Right renal pelvis (tissue), 4 donors: ENCODE results near the gene SLC35B3. TPM values are rescaled to one million over a fixed set of nuclear protein-coding genes. Genes with fewer than 3 reads are reported as not detected.
"Not testable (repeated sequence)": the region's sequence is repeated elsewhere in the genome, so short reads cannot be mapped to it uniquely, and the experiment has no call there.

Experiments
- DNase-seq, 4 donors: peaks; one replicate each; pipeline ENCODE4 v3.0.0-alpha.2; 2013; ENCODE audit warnings: low read depth in 4 of 4, low spot score in 3 of 4, missing footprints in 1 of 4
- polyA plus RNA-seq, 4 donors: library from polyadenylated mRNA; unstranded; fragments of 120-200 nt; gene quantifications; one replicate each; pipeline ENCODE4 v1.2.1, GENCODE V29; 2013; ENCODE audit not compliant: insufficient read length in 4 of 4

The SLC35B3 gene
- polyA plus RNA-seq: 10 to 100 TPM; 30.0 to 43.3 (median 38.0) TPM

- DNase-seq: peak; percentile 89 to 95 (median 90)
Observed at GRCh38 chr6:8435093-8435844, at the start of gene SLC35B3. Gene SLC35B3 (minus strand): TSS chr6:8435545.

- no peak for DNase-seq
Observed at GRCh38 chr6:8483650-8484049, 48.3 kb upstream of the SLC35B3 start.

DNA sequence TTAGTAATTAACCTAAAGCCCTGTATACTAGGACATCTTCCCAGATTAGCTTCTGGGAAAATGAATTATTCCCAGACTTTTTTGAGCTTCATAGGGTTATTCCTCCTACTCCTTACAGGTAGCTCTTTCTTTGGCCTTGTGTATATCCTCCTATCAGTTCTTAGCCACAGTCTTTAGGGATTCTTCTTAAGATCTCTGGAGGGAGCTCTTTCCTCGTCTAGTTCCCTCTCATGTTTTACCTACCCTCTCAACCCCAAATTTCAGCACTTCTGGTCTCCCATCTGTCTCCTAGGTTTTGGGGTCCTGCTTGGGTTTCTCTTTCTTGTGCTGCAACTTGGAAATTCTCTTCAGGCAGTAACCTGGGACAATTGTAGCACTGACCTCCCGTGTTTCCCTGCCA is 46.4 kb upstream of the SLC35B3 start:
- no peak for DNase-seq

- DNase-seq: no peak
Observed at GRCh38 chr6:8478418-8478817, 43.1 kb upstream of the SLC35B3 start.

DNA sequence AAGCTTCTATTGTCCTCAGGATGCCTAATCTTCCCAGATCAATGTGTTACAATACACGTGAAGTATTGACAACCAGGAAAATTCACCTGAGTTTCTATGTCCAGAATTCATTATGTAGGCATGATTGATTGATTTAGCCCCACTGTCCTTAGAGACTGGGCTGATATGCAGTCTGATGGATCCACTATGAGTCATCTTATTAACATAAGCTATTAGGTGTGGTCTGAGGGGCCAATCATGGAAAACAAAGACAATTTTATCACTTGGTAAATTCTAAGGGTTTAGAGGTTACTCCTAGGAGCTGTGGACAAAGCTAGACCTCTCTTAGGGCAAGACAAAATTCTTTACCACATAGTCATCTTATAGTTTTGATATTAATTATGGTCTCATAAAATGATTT is 41.3 kb upstream of the SLC35B3 start:
- no peak for DNase-seq

- no peak for DNase-seq
Observed at GRCh38 chr6:8468552-8469356, 33.4 kb upstream of the SLC35B3 start.

GRCh38 chr6:8462694-8463093 is 27.3 kb upstream of the SLC35B3 start:
- DNase-seq: no peak

DNA sequence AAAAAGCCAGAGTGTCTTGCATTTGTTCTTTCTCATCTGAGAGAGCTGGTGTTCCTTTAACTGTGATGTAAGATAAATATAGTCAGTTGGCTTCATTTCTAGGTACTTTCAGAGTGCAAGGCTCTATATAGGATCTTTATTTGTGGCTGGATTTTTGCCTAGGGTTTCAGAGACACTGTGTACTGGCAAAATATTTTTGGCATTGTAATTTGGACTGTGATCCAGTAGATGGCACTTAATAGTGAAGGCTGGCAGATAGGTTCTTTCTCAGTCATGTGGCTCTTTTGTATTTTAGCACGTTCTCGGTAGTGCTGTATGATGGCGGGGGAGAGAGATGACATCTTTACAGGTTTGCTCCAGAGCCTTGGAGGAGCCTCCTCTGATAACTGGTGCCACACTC is 26.8 kb upstream of the SLC35B3 start:
- no peak for DNase-seq

- DNase-seq: no peak
Observed at GRCh38 chr6:8446391-8446790, 11.0 kb upstream of the SLC35B3 start.

DNA sequence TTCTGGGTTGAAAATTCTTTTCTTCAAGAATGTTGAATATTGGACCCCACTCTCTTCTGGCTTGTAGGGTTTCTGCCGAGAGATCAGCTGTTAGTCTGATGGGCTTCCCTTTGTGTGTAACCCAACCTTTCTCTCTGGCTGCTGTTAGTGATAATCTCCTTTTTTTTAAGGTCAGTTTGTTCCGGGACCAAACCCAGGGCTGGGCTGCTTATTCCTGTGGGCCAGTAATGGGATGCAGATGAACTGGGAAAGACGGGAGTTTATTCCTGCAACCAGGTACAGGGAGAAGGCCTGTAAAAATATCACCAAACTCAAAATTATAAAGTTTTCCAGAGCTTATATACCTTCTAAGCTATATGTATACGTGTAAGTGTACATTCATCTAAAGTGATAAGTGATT is 10.6 kb upstream of the SLC35B3 start:
- not testable (repeated sequence) for DNase-seq

DNA sequence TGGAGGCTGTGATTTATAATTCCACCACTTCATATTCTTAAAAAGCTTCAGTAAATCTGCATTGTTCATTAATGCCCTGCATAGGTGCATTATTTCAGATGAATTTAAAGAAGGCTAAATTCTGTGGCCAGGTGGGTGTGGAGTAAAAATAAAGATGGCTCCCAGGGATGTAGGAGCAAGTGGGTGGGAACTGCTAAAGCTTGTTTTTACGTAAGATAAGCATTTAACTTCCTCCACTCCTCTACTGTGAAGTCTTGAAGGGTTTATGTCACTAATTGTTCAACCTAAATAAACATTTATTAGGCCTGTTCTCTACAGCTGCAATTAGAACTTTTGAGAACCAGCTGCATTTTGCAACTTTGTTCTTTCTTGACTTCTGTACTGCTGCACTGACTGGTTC is 6.8 kb upstream of the SLC35B3 start:
- no peak for DNase-seq

DNA sequence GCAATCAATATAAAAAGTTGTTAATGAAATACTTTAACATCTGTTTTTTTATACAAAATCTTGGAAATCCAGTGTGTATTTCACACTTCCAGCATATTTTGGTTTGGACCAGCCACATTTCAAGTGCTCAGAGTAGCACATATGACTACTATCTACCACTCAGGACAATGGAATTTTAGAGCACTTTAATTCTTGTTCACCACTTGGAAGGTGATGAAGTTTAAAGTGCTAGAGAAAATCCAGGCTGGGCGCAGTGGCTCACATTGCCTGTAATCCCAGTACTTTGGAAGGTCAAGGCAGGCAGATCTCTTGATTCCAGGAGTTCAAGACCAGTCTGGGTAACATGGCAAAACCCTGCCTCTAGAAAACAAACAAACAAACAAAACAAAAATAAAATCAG is 6.1 kb upstream of the SLC35B3 start:
- DNase-seq: no peak

DNA sequence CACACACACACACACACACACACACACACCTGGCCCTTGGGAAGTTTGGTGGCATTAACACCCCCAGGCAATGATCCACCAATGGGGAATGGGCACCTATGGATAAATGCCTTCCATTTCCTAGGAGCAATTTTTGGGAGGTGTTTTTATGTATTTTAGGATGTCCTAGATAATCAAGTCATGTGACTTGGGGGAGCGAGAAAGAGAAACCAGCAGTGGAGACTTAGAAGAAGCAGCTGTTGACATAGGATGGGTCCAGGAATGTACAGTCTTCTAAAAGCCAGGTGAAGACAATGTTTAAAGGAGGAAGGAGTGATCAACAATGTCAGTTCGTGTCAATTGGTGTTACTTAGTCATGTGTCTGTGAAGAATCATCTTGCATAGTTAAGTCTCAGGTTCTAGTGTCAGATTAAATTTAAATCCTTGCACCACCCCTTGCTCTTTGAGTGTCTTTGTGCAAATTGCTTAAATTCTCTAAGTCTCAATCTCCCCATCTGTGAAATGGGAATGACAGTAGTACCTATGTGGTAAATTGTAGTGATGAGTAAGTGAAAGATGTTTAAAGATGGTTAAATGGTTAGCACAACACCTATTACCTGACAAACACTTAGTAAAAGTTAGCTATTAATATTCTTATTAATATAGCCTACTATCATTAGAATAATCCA is 4.4 kb upstream of the SLC35B3 start:
- DNase-seq: no peak

DNA sequence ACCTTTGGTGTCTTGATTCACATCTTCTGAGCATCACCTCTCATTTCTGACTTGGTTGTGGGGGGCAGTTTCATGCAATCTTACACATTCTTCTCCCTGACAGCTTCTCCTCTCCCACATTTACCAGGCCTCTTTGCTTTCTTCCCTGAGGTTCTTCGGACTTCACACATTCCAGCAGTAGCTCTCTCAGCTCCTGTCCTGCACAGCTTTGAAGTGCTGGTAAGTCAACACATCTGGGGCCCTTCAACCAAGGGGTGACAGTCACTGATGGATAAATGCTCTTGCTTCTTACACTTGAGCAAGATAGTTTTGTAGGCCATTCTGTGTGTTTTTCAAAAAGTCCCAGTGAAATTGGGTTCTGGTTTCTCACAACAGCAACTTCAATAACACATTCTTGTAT is 2.5 kb upstream of the SLC35B3 start:
- DNase-seq: no peak

DNA sequence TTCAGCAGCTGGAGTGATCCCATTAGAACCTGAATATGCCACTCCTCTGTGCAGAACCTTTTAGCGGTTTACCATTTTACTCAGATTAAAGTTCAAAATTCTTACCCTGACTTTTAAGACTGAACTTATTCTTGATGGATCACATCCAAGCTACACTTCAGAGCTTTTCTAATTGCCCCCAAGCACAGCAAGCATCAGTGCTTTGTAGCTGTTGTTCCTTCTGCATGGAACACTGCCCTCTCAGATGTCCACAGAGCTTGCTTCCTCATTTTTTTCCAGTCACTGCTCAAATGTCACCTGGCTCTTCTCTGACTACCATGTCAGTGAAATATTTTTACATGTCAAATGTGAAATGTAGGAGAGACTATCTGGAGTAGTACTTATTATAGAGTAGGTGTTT is 1.6 kb upstream of the SLC35B3 start:
- DNase-seq: no peak

DNA sequence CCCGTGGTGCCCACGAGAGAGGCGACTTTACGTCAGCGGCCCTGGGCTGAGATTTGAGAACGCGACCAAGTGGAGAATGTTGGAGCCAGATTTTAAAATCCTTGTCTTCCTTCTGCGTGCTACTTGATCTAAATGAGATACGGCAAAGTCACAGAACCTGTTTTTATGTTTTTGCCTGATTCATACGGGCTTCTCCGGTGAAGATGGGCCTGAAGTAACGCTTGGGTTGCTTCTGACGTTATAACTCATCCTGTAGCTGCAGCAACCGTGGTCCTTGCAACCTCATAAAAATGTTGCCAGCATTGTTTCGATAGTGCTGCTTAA is 462 bp upstream of the SLC35B3 start:
- DNase-seq: peak in 1 of 4 donors; percentile 60

- peak in 1 of 4 donors; percentile 26 for DNase-seq
Observed at GRCh38 chr6:8434727-8435092, 635 bp downstream of the SLC35B3 start.

DNA sequence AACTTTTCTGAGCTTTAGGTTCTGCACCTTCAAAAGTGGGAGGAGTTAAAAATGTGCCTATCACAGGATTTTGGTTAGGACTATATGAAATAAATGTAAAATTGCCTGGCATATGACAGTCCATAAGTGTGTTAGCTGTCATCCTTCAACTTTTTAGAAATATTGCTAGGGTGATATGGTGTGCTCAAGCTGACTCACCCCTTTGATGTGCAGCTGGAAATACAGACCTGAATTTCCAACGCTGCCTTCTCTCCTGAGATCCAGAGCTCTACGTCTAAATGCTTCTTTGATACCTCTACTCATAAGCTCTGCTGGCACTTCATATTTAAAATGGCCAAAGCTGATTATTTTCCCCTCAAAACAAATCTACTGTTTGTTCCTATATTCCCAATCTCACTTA is 2.7 kb downstream of the SLC35B3 start:
- DNase-seq: no peak

DNA sequence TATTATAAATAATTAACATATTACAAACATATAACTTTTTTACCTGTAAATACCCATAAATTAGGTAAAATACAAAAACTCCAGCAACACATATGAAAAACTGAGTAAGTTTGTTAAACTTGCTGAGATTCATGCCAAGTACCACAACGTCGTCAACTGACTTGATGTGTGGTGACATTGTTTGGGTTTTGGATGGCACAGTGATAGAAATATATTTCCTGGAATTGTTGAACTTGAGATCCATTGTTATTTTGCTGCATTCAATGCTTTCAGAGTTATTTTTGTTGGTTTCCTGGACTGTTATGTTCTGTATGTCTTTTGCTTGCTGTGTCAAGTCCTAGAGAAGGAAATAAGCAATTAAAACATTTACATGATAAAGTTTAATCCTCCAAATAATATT is 5.5 kb downstream of the SLC35B3 start:
- no peak for DNase-seq

- DNase-seq: not testable (repeated sequence)
Observed at GRCh38 chr6:8426544-8426943, 8.8 kb downstream of the SLC35B3 start.

DNA sequence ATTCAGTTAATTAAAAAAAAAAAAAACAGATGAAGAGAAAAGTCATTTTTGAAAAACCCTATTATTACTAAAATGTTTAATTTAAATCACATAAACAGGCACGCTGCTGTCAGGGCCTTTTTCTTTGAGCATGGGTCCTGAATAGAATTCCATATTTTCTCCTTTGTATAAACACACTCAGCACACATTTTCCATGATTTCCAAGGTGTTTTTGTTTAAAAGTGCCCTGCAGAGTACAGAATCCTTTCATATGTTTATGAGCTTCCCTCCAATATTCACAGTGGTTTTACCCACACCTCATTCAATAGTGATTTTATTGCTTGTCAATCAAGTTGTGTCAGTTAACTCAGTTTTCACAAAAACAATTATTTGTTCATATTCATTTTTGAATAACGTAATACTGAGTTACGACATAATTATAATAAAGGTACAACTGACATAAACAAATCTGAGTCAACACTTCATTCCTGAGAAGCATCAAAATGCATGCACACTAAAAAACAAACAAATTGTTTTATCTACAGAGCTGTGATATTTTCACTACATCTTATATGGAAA is 15.2 kb downstream of the SLC35B3 start:
- no peak for DNase-seq
